GM12874 (cell line): ENCODE measurements around the gene CNDP1.
A peak's percentile ranks its signal among the peaks of the same experiment; 100 is the strongest.

Experiments
- CTCF ChIP-seq: IDR thresholded peaks from 2 replicates; pipeline ENCODE4 v1.5.1; 2011; ENCODE audit warnings: low read depth, mild to moderate bottlenecking, control low read depth, low read length, moderate library complexity; ENCODE audit not compliant: insufficient read depth

Gene CNDP1

GRCh38 chr18:74546007-74546406, 11.7 kb downstream of the CNDP1 start:
- no peak for TF ChIP-seq CTCF

- TF ChIP-seq CTCF = no peak
Observed at GRCh38 chr18:74546751-74547530, 12.6 kb downstream of the CNDP1 start.

GRCh38 chr18:74547860-74548259, 13.6 kb downstream of the CNDP1 start:
- TF ChIP-seq CTCF = no peak

- no peak for TF ChIP-seq CTCF
Observed at GRCh38 chr18:74549591-74550104, 15.3 kb downstream of the CNDP1 start.

GRCh38 chr18:74550886-74551285, 16.6 kb downstream of the CNDP1 start:
- no peak for TF ChIP-seq CTCF

GRCh38 chr18:74551452-74551851, 17.2 kb downstream of the CNDP1 start:
- TF ChIP-seq CTCF = no peak

- TF ChIP-seq CTCF = peak; percentile 73
Observed at GRCh38 chr18:74551936-74552555, 17.7 kb downstream of the CNDP1 start.
